Measurements from ENCODE around the gene C2orf74.
A peak's percentile ranks its signal among the peaks of the same experiment; 100 is the strongest.
"Not testable (repeated sequence)": the region's sequence is repeated elsewhere in the genome, so short reads cannot be mapped to it uniquely, and the experiment has no call there.

C2orf74 gene

DNA sequence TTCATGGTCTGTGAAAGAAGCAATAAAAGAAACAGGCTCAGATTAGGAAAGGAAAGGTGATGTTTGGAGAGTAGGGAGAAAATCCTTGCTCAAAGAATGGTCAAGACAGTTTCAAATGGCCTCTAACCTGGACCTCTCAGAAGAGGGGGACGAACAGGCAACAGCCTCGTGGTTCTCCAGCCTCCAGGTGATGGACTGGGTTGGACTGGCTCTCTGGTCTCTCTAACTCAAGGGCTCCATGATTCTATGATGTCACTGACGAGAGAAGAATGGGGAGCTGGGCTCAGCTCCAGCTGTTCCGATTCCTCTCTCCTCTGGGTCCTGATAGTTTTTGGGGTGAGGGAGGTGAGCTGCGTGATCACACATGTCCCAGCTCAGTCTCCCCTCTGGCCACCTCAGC, at the start of gene C2orf74:
C2orf74 (plus strand) TSS at position 301 of the 400 bp plus-strand sequence. CDS start 327 bp downstream, outside the sequence.
- no peak for DNase-seq

DNA sequence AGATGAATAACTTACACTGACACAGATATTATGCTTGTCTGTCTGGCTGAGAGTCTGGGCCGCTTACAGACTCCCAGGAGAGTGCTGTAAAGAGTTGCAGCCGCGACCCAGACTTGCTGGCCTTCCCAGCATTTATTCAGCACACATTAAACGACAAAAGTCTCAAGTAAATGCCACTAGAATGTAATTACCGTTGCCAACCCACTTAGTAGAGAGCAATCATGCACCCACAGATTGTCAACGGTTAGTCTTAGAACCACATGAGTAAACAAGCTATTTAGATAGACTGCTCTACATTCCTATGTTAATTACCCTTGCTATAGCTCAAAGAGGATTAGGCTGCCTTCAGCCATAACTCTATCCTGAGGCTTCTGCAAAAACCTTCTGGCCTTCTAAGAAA, 47.8 kb upstream of the C2orf74 start:
- no peak for DNase-seq

DNA sequence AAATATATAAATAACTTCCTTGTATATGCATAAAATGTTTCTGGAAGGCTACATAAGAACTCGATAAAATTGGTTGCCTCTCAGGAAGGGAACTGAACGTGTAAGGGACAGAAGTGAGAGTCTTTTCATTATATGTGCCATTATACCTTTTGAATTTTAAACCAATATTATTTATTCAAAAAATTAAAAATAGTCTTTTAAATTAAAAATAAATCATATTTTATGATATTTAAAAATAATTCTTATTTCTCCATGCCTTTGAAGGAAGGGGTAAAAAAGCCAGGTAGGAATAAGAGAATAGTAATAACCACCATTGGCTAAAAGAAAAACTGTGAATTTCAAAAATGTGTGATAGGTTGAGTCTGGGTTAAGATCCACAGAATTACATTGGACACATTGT, 45.7 kb upstream of the C2orf74 start:
- no peak for DNase-seq

DNA sequence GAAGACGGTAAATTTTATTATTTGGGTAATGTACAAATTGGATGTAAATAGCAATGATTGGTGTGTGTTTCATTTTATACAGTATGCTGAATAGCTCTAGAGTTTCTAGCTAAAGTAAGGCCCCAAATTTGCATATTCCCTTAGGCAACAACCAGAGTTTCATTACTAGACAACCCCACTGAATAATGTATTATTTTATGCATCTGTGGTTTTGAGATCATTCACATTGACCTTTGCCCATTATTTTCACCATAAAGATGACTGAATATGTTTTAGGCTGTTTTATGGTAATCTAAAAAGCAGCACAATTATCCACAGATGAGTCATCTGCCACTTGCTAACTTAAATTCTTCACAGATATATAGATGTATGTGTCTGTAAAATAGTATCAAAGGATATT, 44.5 kb upstream of the C2orf74 start:
- no peak for DNase-seq

DNA sequence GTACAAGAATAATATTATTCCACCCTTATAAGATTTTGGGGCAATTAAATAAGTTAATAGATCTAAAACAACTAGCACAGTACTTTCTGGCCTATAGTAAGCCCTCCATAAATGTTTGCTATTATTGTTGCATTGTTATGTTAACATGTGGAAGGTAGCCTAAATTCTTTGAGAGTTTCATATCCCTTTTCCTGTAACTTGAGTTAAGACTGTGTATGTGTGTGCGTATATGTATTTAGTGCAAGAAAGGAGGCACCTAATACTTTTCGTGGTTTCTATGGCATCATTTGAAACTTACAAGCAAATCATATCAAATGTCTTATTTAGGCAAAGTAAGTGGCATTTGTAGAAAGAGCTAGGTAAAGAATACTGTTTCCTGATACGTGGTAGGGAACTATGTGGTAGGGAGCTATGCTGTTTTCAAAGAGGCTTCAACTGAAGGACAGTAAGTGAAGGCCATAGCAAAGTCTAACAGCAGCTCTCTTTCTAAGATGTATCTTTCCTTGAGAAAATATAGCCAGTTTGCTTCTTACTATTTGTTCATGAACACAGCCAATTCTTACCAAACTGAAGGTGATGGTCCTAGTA, 36.8 kb upstream of the C2orf74 start:
- no peak for DNase-seq

DNA sequence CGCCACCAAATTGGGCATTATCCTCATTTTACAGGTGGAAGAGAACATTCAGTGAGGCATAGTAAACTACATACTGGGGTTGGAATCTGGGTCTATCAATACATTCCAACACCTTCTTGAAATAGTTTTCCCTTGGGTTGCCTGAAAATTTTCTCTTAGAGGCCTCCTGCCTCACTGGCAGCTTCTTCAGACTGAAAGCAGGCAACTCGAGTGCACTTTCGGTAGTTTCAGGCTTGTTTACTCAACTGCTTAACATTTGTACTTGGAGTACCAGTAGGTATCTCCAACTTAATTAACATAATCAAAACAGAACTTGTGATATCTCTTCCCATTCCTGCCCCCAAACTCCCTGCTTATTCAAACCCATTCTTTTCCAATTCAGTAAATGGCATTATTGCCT, 36.2 kb upstream of the C2orf74 start:
- DNase-seq = no peak

DNA sequence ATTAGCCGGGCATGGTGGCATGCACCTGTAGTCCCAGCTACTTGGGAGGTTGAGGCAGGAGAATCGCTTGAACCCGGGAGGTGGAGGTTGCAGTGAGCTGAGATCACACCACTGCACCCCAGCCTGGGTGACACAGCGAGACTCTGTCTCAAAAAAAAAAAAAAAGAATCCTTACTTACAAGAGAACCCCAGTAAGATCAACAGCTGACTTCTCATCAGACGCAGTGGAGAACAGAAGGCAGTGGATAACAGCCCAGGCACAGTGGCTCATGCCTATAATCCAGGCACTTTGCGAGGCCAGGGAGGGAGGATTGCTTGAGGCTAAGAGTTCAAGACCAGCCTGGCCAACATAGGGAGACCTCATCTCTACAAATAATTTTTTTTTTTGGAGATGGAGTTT, 33.9 kb upstream of the C2orf74 start:
- not testable (repeated sequence) for DNase-seq

DNA sequence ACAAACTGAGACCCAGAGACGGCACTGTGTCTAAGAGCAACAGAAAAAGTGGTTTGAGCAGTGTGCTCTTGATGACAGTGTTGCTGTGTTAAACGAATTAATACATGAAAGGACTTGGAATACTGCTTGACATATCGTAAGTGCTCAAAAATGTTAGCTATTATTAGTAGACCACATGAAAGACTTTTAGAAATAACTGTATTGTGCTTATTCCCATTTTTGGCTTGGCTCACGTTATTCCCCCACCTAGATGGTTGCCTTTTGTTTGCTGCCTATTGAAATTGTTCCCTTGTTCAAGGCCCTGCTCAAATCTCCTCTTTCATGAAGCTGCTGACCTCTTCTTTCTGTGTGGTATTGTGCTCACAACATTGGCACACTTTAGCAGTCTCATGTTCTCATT, 27.8 kb upstream of the C2orf74 start:
- DNase-seq = no peak

DNA sequence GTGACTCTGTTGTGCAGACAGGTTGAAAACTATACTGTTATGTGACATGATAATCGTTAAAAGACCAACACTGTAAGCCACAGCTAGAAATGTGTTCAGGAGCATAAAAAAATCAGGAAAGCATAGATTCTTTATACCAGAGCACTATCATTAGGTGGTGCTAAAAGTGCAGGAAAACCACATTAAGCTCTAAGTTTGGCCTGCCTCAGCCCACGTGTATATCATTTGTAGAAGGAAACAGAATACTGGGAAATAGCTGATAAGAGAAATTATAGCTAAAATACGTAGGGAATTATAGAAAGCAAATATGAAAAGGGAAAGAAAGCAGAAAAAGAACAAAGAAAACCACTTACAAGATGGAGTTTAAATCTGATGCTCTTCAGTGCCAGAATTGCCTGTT, 26.5 kb upstream of the C2orf74 start:
- DNase-seq = no peak

DNA sequence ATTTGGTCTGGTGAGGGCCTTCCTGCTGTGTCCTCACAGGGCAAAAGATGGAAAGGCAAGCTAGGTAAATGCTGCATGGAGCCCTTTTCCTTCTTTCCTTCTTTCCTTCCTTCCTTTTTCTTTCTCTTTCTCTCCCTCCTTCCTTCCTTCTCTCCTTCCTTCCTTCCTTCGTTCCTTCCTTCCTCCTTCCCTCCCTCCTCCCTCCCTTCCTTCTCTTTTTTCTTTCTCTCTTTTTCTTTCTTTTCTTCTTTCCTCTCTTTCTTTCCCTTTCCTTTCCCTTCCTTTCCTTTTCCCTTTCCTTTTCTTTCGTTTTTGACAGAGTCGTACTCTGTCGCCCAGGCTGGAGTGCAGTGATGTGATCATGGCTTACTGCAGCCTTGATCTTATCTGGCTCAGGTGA, 23.1 kb upstream of the C2orf74 start:
- DNase-seq = no peak

DNA sequence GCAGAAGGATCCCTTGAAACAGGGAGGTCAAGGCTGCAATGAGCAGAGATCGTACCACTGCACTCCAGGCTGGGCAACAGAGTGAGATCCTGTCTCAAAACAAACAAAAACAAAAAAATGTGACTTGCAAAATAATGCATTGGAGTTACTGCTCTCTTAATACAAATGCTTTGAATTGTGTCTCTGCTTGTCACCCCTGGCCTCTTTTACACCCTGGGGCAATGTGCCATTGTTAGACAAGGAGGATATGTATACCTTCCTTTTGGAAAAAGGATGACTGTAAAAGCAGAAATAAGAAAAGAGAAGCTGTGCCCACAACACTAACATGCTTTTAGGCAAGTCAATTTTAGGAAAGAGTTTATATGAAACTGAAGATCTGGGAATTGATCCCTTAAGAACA, 20.8 kb upstream of the C2orf74 start:
- no peak for DNase-seq

DNA sequence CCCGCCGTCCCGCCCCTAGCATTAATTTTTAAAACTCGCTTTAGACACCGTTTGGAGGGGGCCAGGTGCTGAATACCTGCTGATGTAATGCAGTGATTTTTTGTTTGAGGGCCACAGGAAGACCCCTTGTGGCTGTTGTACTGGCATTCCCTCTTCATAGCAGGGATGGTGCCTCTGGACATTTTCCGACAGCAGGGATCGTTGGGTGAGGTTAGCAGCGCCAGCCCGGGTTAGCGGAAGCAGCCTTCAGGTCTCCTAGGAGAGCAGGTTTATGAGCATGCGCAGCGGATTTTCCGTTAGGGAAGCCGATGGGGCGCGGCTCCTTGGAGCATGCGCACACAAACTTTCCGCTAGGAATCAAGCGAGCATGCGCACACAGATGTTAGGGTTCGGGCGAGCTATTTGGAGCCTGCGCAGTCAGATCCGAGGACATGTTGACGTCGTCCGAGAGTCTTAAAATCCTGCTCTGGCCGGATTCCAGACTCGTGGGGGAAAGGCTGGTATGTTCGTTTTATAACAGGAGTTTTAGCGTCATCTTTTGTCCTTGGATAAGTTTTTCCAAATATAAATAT, 17.2 kb upstream of the C2orf74 start:
- DNase-seq = peak; percentile 97

DNA sequence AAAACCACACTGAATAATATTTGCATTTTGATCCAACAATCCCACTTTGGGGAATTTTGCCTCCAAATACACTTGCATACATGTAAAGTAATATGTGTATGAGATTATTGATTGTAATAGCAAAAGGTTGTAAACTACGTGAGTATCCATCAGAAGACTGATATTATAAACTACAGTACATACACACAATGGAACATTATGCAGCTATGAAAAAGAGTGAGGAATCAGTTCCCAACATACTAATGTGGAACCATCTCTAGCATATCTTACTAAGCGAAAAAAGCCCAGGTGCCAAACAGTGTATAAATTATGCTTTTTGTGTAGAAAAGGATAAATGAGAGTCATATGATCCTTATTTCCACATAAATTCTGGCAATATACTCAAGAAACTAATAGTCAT, 16.0 kb upstream of the C2orf74 start:
- DNase-seq = no peak

DNA sequence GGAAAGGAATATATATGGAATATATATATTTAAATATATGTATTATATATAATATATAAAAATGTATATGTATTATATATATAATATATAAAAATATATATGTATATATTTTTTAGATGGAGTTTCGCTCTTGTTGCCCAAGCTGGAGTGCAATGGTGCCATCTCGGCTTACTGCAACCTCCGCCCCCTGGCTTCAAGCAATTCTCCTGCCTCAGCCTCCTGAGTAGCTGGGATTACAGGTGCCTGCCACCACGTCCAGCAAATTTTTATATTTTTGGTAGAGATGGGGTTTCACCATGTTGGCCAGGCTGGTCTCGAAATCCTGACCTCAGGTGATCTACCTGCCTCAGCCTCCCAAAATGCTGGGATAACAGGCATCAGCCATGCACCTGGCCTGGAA, 13.9 kb upstream of the C2orf74 start:
- not testable (repeated sequence) for DNase-seq

DNA sequence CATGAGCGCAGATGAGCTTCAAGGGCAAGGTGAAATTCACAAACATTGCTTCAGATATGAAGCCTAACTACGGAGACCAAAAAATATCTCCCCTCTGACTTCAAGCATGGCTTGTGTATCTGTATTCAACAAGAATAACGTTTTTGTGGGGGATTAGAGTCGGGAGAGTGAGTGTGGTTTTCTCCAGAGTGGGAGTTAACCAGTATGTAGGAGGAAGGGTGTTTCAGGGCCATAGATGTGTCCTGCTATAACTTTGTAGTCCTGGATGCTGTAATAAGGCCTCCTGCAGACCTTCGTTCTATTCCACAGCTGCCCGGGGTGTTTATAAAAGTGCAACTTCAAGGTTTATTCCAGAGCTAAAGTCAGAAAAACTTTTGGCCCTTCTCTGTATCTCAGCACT, 12.9 kb upstream of the C2orf74 start:
- DNase-seq = no peak

DNA sequence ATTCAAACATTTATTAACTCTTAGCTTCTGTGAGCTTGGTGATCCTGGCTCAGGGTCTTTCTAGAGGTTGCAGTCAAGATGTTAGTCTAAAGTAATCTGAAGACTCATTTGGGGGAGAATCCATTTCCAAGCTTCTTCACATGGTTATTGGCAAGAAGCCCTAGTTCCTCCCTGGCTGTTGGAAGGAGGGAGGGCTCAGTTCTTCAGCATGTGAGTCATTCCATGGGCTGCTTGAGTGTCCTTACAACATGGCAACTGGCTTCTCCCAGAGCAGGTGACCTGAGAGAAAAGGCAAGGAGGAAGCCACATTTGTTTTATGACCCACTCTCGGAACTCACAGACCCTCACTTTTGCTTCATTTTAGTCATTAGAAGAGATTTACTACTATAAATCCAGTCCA, 10.6 kb upstream of the C2orf74 start:
- no peak for DNase-seq

DNA sequence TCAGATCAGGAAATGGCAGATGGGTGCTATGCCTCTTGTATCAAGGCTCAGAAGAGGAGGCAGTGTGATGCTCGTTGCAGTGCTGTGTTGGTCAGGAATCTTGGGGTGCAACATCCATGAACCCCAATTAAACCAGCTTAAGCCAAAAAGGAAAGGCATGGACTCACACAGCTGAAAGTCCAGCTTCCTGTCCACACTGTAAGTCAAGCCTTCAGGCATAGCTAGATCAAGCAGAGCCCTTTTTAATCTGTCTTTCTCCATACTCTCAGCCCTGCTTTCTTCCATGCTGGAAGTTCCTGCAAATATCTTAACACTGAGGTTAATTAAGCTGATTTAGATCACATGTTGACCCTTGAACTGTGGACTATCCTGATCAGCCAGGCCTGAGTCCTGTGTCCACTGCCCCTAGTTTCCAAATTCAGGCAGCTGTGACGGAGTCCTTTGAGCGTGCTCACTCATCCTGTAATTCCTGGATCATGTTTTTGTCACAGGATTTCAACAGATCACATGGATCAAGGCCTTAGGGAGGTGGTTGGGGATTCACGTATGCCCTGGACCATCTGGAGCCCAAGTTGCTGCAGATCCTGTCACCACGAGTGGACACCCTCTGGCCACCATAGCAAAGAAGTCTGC, 4.5 kb upstream of the C2orf74 start:
- DNase-seq = no peak

DNA sequence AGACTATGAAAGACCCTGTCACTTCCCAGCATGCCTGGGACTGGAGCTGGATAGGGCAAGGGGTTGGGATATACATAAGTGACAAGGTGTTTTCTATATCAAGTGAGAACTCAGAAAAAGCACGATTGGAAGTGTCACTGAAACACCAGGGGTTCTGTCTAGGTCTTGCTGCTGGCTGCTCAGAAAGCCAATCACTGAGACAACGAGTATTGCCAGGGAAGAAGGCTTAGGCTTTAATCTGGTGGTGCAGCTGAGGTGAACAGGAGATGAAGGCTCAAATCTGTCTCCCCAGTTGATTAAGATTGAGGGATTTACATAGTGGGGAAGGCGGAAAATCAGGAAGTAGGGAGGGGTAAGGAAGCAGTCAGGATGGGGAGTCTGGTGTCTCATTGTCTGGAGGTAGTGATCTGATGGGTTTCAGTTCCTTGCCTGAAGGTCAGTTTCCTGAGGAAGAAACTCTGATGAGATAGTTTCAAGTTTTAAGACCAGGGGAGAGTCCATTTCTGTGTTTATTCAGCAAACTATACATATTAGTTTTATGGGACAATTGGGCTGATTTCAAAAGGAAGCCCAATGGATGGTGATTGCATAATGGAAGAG, 3.5 kb upstream of the C2orf74 start:
- no peak for DNase-seq

DNA sequence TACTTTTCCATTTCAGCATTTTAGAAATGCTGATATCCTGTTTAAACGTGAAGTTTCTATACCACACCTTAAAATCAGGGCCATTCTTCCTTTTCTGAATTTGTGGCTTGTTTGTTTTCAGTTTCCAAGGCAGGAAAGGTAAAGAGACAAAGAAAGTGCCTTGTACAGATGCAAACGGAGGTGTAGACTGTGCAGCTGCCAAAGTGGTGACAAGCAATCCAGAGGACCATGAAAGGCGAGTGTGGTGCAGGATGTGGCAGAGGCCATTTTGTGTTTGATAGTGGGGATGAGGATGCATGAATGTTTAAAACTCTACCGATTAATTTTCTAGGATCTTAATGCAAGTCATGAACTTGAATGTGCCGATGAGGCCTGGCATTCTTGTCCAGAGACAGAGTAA, 733 bp downstream of the C2orf74 start:
- no peak for DNase-seq

DNA sequence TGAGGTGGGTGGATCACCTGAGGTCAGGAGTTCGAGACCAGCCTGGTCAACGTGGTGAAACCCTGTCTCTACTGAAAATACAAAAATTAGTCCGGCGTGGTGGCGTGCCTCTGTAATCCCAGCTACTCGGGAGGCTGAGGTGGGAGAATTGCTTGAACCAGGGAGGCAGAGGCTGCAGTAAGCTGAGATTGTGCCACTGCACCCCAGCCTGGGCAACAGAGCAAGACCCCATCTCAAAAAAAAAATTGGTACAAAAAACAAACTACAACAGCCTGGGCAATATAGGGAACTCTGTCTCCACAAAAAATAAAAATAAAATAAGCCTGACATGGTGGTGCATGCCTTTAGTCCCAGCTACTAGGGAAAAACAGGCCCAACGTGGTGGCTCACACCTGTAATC, 3.1 kb downstream of the C2orf74 start:
- DNase-seq = not testable (repeated sequence)

DNA sequence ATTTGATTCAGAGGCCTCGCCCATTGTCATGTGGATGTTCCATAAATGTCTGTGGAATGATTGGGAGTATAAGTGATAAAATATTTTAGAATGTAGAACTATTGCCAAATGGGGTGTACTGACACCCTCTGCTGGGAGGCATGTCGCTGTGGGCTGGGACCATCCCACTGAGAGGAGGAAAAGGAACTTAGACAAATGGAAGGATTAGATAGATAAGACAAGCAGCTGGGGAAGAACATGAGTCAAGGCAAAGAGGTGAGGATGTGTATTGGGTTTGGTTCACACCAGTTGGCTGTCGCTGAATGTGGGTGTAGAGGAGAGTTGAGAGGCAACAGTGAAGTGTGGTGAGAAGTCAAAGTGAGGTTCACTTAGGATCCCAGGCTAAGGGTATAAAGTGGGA, 4.0 kb downstream of the C2orf74 start:
- no peak for DNase-seq

DNA sequence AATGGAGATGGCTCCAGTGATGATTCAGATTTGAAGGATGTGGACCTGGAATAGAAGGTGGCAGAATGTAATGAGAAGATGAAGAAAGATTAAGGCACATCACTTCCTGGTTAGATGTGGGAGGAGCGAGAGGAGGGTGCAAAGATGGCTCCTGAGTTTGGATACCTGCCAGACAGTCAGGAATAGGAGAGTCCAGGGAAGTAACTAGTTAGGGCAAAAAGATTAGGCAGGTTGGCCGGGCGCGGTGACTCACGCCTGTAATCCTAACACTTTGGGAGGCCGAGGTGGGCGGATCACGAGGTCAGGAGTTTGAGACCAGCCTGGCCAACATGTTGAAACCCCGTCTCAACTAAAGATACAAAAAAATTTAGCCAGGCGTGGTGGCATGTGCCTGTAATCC, 5.6 kb downstream of the C2orf74 start:
- DNase-seq = no peak

DNA sequence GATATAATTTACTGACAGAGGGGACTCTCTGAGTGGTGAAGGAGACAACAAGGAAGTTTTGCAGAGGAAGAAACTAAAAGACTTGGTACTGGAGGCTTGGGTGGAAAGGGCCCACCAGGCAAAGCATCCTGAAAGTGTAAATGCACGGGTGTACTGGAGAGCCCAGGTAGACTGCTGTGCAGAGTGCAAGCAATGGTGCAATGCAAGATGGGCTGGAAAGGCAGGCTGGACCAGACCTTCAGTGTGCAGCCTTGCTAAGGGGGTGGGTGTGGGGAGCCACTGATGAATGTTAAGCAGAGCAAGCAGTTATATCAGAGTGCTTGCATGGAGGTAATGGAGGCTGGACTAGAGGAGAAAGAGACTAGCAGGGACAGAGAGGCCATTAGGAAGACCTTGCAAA, 10.7 kb downstream of the C2orf74 start:
- no peak for DNase-seq

DNA sequence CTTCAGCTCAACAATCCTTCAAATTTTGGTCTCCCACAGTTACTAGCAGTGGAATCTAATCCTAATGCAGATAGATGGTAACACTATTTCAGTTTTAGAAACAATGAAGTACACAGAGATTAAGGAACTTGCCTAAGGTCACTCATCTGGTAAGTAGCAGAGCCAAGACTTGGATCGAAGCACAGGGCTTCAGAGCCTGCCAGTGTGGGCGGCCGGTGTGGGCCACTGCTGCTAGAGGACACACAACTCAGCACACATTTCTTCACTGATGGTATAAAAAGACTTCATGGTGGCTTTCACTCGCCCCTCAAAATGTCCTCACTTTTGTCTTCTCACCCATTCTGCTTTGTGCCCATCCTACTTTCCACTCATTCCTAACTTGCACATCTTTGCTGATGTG, 11.1 kb downstream of the C2orf74 start:
- DNase-seq = no peak

DNA sequence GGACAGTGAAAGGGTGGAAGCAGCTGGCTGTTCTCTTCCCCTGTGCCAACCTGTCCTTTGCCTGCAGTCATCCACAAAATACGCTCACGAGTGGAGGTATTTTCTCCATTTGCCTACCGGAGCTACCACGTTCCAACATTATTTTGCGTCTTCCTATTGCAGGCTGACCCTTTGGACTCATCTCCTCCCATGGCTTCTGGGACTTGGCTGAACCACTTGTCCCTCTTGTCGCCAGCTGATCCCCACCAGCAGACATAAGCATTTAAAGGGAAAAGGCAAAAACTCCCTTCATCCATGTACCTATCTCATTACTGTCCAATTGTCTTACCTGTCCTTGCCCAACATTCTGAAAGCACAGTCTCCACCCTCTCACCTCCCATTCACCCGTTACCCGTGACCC, 13.0 kb downstream of the C2orf74 start:
- no peak for DNase-seq

Measured in NCI-H2029 (cell line).